GM21381 (cell line): Measurements from ENCODE around the gene ARID3A.

Experiments
- ATAC-seq: cut with Tn5 transposase; IDR thresholded peaks from one replicate; pipeline ENCODE4 v1.9.1; 2021; ENCODE audit warnings: mild to moderate bottlenecking, moderate library complexity; ENCODE audit not compliant: unreplicated experiment

Gene ARID3A

GRCh38 chr19:958967-959855 lies 33.4 kb downstream of the ARID3A start:
- ATAC-seq = no peak

DNA sequence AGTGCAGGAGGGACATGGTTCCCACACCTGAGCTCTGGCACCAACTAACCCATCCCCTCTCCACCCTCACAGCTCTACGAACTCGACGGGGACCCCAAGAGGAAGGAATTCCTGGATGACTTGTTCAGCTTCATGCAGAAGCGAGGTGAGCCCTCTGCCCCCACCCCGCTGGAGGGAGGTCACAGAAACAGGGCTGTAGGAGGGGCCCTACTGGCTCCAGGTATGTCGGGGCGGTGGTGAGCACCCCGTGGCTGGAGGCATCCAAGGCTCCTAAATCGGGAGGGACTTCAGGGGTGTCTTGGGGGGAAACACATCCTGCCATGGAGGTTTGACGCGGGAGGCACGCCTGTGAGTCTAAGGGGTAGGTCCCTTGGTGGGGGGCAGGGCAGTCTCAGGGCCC lies 34.2 kb downstream of the ARID3A start:
- no peak for ATAC-seq

DNA sequence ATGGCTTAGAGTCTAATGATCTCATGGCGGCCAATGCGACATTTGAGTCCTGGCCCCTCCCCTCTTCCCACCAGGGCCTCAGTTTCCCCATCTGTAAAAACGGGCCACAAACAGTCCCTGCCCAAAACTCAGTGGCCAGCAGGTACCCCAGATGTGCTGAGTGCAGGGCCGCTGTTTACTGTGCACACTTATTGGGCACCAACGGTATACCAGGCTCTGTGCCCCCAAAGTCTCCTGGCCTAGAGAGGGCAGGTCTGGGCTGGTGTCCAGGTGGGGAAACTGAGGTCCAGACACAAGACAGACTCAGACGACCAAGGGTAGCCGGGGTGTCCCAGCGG lies 34.7 kb downstream of the ARID3A start:
- no peak for ATAC-seq

GRCh38 chr19:961866-962620 lies 36.2 kb downstream of the ARID3A start:
- ATAC-seq = no peak

GRCh38 chr19:962683-963400 lies 37.0 kb downstream of the ARID3A start:
- ATAC-seq = no peak

DNA sequence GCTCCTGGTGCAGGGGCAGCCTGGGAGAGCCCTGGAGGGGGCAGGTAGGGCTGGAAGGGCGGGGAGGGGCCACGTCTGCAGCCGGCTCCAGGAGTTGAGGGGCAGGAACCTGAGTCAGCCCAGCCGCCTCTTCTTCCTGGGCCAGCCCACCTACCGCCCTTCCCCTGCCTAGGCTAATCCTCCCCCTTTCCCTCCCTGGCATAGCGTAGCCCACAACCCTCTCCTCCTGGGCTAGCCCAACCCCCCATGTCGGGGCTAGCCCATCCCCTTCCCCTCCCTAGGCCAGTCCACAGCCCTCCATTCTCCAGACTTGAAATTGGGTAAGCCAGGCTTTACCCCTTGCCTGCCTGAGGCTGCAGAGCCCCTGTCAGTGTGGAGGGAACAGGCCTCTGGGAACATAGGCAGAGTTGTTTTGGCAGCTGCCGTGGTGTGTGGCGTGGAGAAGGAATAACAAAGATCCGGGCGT lies 37.7 kb downstream of the ARID3A start:
- no peak for ATAC-seq

DNA sequence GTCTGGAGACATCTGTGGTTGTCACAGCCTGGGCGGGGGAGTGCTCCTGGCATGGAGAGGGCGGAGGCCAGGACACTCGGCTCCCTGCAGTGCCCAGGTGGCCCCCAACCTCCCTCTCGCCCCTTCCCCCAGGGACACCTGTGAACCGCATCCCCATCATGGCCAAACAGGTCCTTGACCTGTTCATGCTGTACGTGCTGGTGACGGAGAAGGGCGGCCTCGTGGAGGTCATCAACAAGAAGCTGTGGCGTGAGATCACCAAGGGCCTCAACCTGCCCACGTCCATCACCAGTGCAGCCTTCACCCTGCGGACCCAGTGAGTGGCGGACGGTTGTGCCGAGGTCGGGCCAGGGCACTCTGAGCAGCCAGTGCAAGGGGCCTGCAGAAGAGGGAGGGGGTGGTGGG lies 38.3 kb downstream of the ARID3A start:
- ATAC-seq = no peak

DNA sequence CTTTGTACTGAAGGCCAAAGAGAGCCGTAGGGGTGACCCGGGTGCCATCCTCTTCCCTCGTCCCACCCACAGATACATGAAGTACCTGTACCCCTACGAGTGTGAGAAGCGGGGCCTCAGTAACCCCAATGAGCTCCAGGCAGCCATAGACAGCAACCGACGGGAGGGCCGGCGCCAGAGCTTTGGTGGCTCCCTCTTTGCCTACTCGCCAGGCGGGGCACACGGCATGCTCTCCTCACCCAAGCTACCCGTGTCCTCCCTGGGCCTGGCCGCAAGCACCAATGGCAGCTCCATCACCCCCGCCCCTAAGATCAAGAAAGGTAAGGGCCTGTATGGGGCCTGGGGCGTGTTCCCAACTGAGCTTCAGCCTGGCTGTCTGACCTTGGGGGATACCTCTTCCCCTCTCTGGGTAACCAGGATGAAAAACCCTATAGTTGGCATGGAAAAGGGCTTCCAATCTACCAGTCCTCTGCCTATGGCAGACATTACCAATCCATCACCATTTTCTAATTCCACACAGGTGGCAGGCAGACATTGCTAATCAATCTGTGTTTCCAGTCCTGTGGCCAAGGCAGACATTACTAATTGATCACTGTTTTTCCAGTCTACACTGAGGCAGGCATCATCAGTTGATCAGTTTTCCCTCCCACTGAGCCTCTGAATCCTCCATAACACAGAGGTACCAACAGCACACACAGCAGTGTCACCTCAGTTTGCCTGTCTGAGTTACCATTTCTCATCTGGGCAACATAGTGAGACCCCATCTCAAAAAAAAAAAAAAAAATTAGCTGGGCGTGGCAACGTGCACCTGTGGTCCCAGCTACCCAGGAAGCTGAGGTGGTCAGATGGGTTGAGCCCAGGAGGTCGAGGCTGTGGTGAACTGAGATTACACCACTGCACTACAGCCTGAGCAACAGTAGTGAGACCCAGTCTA lies 39.2 kb downstream of the ARID3A start:
- ATAC-seq = no peak

GRCh38 chr19:966485-967088 lies 40.8 kb downstream of the ARID3A start:
- no peak for ATAC-seq

GRCh38 chr19:970695-971094 lies 44.9 kb downstream of the ARID3A start:
- no peak for ATAC-seq

GRCh38 chr19:971795-972194 lies 46.0 kb downstream of the ARID3A start:
- no peak for ATAC-seq

- ATAC-seq = no peak
Observed at GRCh38 chr19:972281-972680, 46.4 kb downstream of the ARID3A start.

- ATAC-seq = no peak
Observed at GRCh38 chr19:973726-974563, 48.1 kb downstream of the ARID3A start.

- no peak for ATAC-seq
Observed at GRCh38 chr19:974564-975257, 48.9 kb downstream of the ARID3A start.

- ATAC-seq = no peak
Observed at GRCh38 chr19:976476-976875, 50.6 kb downstream of the ARID3A start.

DNA sequence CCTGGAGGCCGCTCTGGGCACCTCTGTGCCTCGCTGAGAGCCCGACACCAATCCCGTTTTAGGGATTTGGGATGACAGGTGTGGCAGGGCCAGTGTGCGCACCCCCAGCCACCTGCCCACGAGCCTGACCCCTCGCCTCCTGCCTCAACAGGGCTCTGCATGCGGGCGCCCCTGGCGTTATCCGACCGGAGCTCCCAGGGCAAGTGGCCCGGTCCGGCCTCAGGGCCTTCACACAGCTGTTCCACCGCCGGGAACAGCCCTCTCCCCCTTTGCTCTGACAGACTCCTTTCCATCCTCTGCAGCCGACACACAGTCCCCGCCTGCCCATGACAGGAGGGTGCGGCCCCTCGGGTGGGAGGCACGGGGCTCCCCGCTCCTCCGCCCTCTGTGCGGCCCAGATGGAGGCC lies 51.2 kb downstream of the ARID3A start:
- no peak for ATAC-seq

- ATAC-seq = no peak
Observed at GRCh38 chr19:979318-979741, 53.5 kb downstream of the ARID3A start.
